ENCODE data around the gene BEND2. TPM values are rescaled to one million over a fixed set of nuclear protein-coding genes. Genes with fewer than 3 reads are reported as not detected.

The BEND2 gene
- total and polyA plus RNA-seq, 2 of the 13 experiments (the other 11 are each of a cell fraction or from before 2014, with no cell fraction given) = not detected

DNA sequence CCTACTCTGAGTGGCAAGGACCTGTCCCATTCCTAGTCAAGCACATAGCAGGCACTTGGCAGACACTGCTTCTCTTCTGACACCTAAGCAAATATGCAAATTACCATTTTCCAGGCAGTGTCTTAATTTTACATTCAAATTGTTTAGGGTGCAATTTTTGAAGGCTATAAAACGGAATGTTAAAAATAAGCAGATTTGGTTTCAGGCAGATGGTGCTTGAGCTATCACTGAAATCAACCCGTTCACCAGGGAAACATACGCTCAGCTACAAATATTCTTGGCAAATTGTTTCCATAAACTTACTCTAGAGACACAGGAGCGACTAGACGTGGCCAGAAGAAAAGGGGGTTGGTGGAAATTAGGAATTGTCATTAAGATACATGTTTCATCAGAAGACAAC, 45.7 kb downstream of the BEND2 start (continued):
- TF ChIP-seq ZNF296 (CRISPR knock-in tag; conservative IDR thresholded peaks at IDR 0.05) = no peak
- TF ChIP-seq, protein P1, sequence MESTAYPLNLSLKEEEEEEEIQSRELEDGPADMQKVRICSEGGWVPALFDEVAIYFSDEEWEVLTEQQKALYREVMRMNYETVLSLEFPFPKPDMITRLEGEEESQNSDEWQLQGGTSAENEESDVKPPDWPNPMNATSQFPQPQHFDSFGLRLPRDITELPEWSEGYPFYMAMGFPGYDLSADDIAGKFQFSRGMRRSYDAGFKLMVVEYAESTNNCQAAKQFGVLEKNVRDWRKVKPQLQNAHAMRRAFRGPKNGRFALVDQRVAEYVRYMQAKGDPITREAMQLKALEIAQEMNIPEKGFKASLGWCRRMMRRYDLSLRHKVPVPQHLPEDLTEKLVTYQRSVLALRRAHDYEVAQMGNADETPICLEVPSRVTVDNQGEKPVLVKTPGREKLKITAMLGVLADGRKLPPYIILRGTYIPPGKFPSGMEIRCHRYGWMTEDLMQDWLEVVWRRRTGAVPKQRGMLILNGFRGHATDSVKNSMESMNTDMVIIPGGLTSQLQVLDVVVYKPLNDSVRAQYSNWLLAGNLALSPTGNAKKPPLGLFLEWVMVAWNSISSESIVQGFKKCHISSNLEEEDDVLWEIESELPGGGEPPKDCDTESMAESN (CRISPR knock-in tag; conservative IDR thresholded peaks at IDR 0.05) = no peak

DNA sequence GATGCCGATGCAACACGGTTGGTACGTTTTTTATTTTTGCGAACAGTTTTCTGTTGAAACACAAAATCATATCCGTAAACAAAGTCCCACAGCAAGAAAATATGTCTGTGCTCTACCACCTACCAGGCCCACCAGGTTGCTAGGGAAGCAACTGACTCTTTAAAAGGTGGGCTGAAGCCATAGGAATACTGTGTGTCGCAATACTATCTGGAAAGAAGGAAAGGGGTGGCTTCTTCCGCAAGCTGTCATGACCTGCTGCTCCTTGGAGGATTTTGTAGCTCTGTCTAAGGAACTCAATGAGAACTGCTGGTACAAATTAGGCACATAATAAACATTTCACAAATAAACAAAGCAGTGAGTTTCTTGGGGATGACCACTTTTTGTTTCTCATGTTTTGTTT, 46.5 kb downstream of the BEND2 start:
- BruUV-seq (replicated peaks) = no TSS peak
- H3K4me1 ChIP-seq (ENCODE audit: insufficient read depth, low read length) = no peaks in the 10 kb centered on the region
- H2AFZ ChIP-seq (ENCODE audit: low read length) = no peak overlapping the region
- 65% methylated on average over 7 of the region's 7 CpGs for WGBS (ENCODE audit: low lambda C conversion rate)
- H3K79me2 ChIP-seq (ENCODE audit: insufficient read depth, low read length) = no peaks in the 10 kb centered on the region
- no peaks in the 10 kb centered on the region for H3K9me3 ChIP-seq (ENCODE audit: low read length)
- H3K4me3 ChIP-seq (replicated peaks in 1 of 3; ENCODE audit: insufficient read depth in 1 of 3, low read depth in 2 of 3, low read length in 3 of 3) = no peak overlapping the region
- in situ Hi-C loops (cut with HindIII; ENCODE audit: extremely low pct_ligation_motif_present, low pct_unique_long_range_greater_than_20kb) (no loop called here), intact Hi-C loops (cut with micrococcal nuclease; ENCODE audit: unreplicated experiment) (no loop called here)
- no peaks in the 10 kb centered on the region for H4K20me1 ChIP-seq (ENCODE audit: insufficient read depth, low read length)
- H3K27me3 ChIP-seq (ENCODE audit: control insufficient read depth in 1 of 2, insufficient read depth in 2 of 2, low read length in 2 of 2) = no peaks in the 10 kb centered on the region
- no peaks in the 10 kb centered on the region for H3K36me3 ChIP-seq (replicated peaks in 1 of 2; ENCODE audit: control insufficient read depth in 1 of 2, insufficient read depth in 2 of 2, low read length in 2 of 2)
- no peak overlapping the region for H3K9ac ChIP-seq (ENCODE audit: insufficient read depth, low read depth, low read length)
- ChIA-PET CTCF (ENCODE audit: low intra/inter-chr PET ratio, low total read pairs) (no interaction called here), POLR2A (no interaction called here)
- no peak overlapping the region for H3K4me2 ChIP-seq (ENCODE audit: low read depth, low read length)
- FAIRE-seq (no peak), ATAC-seq (no peak), DNase-seq (ENCODE audit: low spot score) (no peak)
- peak; percentile 48; the same call in 1 of the 2 replicates for TF ChIP-seq CEBPB (IDR thresholded peaks at IDR 0.05; ENCODE audit: borderline replicate concordance, low read depth, low read length)
- TF ChIP-seq, protein P2, sequence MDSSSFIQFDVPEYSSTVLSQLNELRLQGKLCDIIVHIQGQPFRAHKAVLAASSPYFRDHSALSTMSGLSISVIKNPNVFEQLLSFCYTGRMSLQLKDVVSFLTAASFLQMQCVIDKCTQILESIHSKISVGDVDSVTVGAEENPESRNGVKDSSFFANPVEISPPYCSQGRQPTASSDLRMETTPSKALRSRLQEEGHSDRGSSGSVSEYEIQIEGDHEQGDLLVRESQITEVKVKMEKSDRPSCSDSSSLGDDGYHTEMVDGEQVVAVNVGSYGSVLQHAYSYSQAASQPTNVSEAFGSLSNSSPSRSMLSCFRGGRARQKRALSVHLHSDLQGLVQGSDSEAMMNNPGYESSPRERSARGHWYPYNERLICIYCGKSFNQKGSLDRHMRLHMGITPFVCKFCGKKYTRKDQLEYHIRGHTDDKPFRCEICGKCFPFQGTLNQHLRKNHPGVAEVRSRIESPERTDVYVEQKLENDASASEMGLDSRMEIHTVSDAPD (CRISPR knock-in tag; IDR thresholded peaks at IDR 0.05) = no peak
- no peak overlapping the region for H3K27ac ChIP-seq (ENCODE audit: extremely low read length, insufficient read depth, low read length)
